Testis (tissue), 2 donors: ENCODE measurements around the gene CAPZA2.
"Not testable (repeated sequence)": the region's sequence is repeated elsewhere in the genome, so short reads cannot be mapped to it uniquely, and the experiment has no call there.

ENCODE experiments used
- POLR2A ChIP-seq: fragments of 450-650 bp; IDR thresholded peaks from one replicate; pipeline ENCODE4 v1.6.1; 2017; ENCODE audit warnings: antibody characterized with exemption, mild to moderate bottlenecking, moderate library complexity
- TF ChIP-seq, protein P1 (sequence below), 3 experiments: fragments of 450-650 bp in 2 of 3; fragments of 200-600 bp in 1 of 3; sonication (generic) in 1 of 3; IDR thresholded peaks; one replicate each; pipeline ENCODE4 v1.5.1; 2016 to 2019; ENCODE audit warnings: antibody characterized with exemption in 3 of 3, mild to moderate bottlenecking in 2 of 3, moderate library complexity in 1 of 3

DNA sequence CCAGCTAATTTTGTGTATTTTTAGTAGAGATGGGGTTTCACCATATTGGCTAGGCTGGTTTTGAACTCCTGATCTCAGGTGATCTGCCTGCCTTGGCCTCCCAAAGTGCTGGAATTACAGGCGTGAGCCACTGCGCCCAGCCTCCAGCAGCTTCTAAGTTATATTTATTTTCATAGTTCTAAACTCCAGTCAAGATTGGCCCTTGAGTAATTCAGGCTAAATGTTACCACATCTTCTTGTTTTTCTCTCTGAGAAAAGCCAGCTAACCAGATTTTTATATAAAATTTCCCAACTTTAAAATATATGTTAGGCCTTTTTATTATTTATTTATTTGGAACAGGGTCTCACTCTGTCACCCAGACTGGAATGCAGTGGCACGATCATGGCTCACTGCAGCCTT, 49.0 kb upstream of the CAPZA2 start:
- TF ChIP-seq, protein P1, sequence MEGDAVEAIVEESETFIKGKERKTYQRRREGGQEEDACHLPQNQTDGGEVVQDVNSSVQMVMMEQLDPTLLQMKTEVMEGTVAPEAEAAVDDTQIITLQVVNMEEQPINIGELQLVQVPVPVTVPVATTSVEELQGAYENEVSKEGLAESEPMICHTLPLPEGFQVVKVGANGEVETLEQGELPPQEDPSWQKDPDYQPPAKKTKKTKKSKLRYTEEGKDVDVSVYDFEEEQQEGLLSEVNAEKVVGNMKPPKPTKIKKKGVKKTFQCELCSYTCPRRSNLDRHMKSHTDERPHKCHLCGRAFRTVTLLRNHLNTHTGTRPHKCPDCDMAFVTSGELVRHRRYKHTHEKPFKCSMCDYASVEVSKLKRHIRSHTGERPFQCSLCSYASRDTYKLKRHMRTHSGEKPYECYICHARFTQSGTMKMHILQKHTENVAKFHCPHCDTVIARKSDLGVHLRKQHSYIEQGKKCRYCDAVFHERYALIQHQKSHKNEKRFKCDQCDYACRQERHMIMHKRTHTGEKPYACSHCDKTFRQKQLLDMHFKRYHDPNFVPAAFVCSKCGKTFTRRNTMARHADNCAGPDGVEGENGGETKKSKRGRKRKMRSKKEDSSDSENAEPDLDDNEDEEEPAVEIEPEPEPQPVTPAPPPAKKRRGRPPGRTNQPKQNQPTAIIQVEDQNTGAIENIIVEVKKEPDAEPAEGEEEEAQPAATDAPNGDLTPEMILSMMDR (IDR thresholded peaks at IDR 0.05) = not testable (repeated sequence)
- TF ChIP-seq POLR2A = not testable (repeated sequence)
